ENCODE results near the gene HAPSTR1. TPM values are rescaled to one million over a fixed set of nuclear protein-coding genes. Genes with fewer than 3 reads are reported as not detected.

HAPSTR1 gene
- total and polyA plus RNA-seq, 2 of the 13 experiments (the other 11 are each of a cell fraction or from before 2014, with no cell fraction given) = 25.2 to 83.2 TPM

- ChIA-PET CTCF (ENCODE audit: low intra/inter-chr PET ratio, low total read pairs) (no interaction called here), POLR2A (interaction anchor here (0.7 to 2.2 kb wide), 7 partner anchors 10 to 109 kb away, joined by 3 to 35 read pairs (median 4); partner anchors contain the start of gene HAPSTR1)
- Histone ChIP-seq H3K36me3 (replicated peaks in 1 of 2; ENCODE audit: control insufficient read depth in 1 of 2, insufficient read depth in 2 of 2, low read length in 2 of 2) (peaks cover 36 to 67% of the 10 kb centered on the region in 2 experiments), H3K79me2 (ENCODE audit: insufficient read depth, low read length) (peaks cover 98% of the 10 kb centered on the region), H3K4me3 (replicated peaks in 1 of 3; ENCODE audit: insufficient read depth in 1 of 3, low read depth in 2 of 3, low read length in 3 of 3) (peak overlapping the region in 2 of 3 experiments; percentile 4 to 29; a peak in 2 of 6 replicates), H3K9ac (ENCODE audit: insufficient read depth, low read depth, low read length) (no peak overlapping the region), H3K4me1 (ENCODE audit: insufficient read depth, low read length) (peaks cover 77% of the 10 kb centered on the region), H3K4me2 (ENCODE audit: low read depth, low read length) (peak overlapping the region; percentile 66), H3K27me3 (ENCODE audit: control insufficient read depth in 1 of 2, insufficient read depth in 2 of 2, low read length in 2 of 2) (no peaks in the 10 kb centered on the region), H3K9me3 (ENCODE audit: low read length) (no peaks in the 10 kb centered on the region), H3K27ac (ENCODE audit: extremely low read length, insufficient read depth, low read length) (peak overlapping the region; percentile 59), H4K20me1 (ENCODE audit: insufficient read depth, low read length) (peaks cover 93% of the 10 kb centered on the region), H2AFZ (ENCODE audit: low read length) (no peak overlapping the region)
- BruUV-seq (replicated peaks) = no TSS peak
- WGBS (ENCODE audit: low lambda C conversion rate) = 34% methylated on average over 5 of the region's 5 CpGs
- in situ Hi-C loops (cut with HindIII; ENCODE audit: extremely low pct_ligation_motif_present, low pct_unique_long_range_greater_than_20kb) = no loop called here
- DNase-seq (ENCODE audit: low spot score) = peak; percentile 72
- FAIRE-seq = no peak
- peak; percentile 75 for ATAC-seq
- intact Hi-C loops (cut with micrococcal nuclease; ENCODE audit: unreplicated experiment) = loop anchor here (2.0 kb wide), 1 partner anchor 22 kb away; the partner anchor contains the start of gene HAPSTR1
- TF ChIP-seq NR0B2 (CRISPR knock-in tag; IDR thresholded peaks at IDR 0.05) = no peak
- TF ChIP-seq MXI1 (IDR thresholded peaks at IDR 0.05; ENCODE audit: borderline replicate concordance, low read depth, low read length) = no peak
- TF ChIP-seq CHCHD3 (CRISPR knock-in tag; IDR thresholded peaks at IDR 0.05) = no peak
- TF ChIP-seq SOX6 (IDR thresholded peaks at IDR 0.05) = no peak
- TF ChIP-seq SOX6 (CRISPR knock-in tag; IDR thresholded peaks at IDR 0.05) = 0 out of 2 replicates have a peak, but pooled peaks have one; percentile 41
- no peak for TF ChIP-seq ZFP90 (CRISPR knock-in tag; IDR thresholded peaks at IDR 0.05; ENCODE audit: borderline replicate concordance)
- TF ChIP-seq MAX (IDR thresholded peaks at IDR 0.05) = 0 out of 2 replicates have a peak, but pooled peaks have one; percentile 24
- peak; percentile 48 for TF ChIP-seq FOSL2 (CRISPR knock-in tag; IDR thresholded peaks at IDR 0.05)
- no peak for TF ChIP-seq ZHX1 (CRISPR knock-in tag; IDR thresholded peaks at IDR 0.05; ENCODE audit: low read depth)
- no peak for TF ChIP-seq ZBTB25 (CRISPR knock-in tag; IDR thresholded peaks at IDR 0.05)
- TF ChIP-seq KLF6 (CRISPR knock-in tag; IDR thresholded peaks at IDR 0.05) = no peak
- TF ChIP-seq ZSCAN22 (CRISPR knock-in tag; IDR thresholded peaks at IDR 0.05) = no peak
- no peak for TF ChIP-seq IRF1 (CRISPR knock-in tag; IDR thresholded peaks at IDR 0.05; ENCODE audit: low read depth)
- 0 out of 2 replicates have a peak, but pooled peaks have one; percentile 70 for TF ChIP-seq CCDC6 (CRISPR knock-in tag; IDR thresholded peaks at IDR 0.05)
Measured at GRCh38 chr16:9112166-9112843, 20.9 kb downstream of the HAPSTR1 start.
